ENCODE data around the gene CRELD2. TPM values are rescaled to one million over a fixed set of nuclear protein-coding genes. Genes with fewer than 3 reads are reported as not detected.

Gene CRELD2
- total and polyA plus RNA-seq, 2 of the 13 experiments (the other 11 are each of a cell fraction or from before 2014, with no cell fraction given) = 17.2 to 44.7 TPM

- TF ChIP-seq ZNF704 (CRISPR knock-in tag; IDR thresholded peaks at IDR 0.05; ENCODE audit: borderline replicate concordance) (0 out of 2 replicates have a peak, but pooled peaks have one; percentile 3), ZBTB7B (CRISPR knock-in tag; IDR thresholded peaks at IDR 0.05) (peak; percentile 73; the same call in 1 of the 2 replicates), ZNF619 (CRISPR knock-in tag; IDR thresholded peaks at IDR 0.05) (no peak), BATF2 (CRISPR knock-in tag; IDR thresholded peaks at IDR 0.05) (peak; percentile 95), ZNF564 (CRISPR knock-in tag; IDR thresholded peaks at IDR 0.05) (peak; percentile 30; the same call in 1 of the 2 replicates), ZNF12 (CRISPR knock-in tag; IDR thresholded peaks at IDR 0.05) (peak; percentile 57), SNAPC4 (CRISPR knock-in tag; IDR thresholded peaks at IDR 0.05) (no peak), TAF1 (CRISPR knock-in tag; IDR thresholded peaks at IDR 0.05) (peak; percentile 78), DRAP1 (CRISPR knock-in tag; IDR thresholded peaks at IDR 0.05) (peak; percentile 72), ZNF589 (CRISPR knock-in tag; conservative IDR thresholded peaks at IDR 0.05) (peak; percentile 89), NFIB (CRISPR knock-in tag; IDR thresholded peaks at IDR 0.05; ENCODE audit: borderline replicate concordance) (no peak), ZNF616 (CRISPR knock-in tag; IDR thresholded peaks at IDR 0.05; ENCODE audit: low read depth) (no peak; the same call in 1 of the 2 replicates), RCOR2 (CRISPR knock-in tag; IDR thresholded peaks at IDR 0.05) (0 out of 2 replicates have a peak, but pooled peaks have one; percentile 39), ZNF776 (CRISPR knock-in tag; IDR thresholded peaks at IDR 0.05) (no peak), ZNF777 (CRISPR knock-in tag; IDR thresholded peaks at IDR 0.05) (no peak; the same call in 1 of the 2 replicates), PHF20 (CRISPR knock-in tag; IDR thresholded peaks at IDR 0.05) (no peak), ZFP91 (CRISPR knock-in tag; IDR thresholded peaks at IDR 0.05; ENCODE audit: borderline replicate concordance) (peak; percentile 84), SIN3B (IDR thresholded peaks at IDR 0.05; ENCODE audit: low read length) (no peak), ZGPAT (CRISPR knock-in tag; IDR thresholded peaks at IDR 0.05) (peak; percentile 97), POLR2A (IDR thresholded peaks at IDR 0.05; ENCODE audit: insufficient read depth in 1 of 2, low read depth in 2 of 2, low read length in 2 of 2) (peak in 1 of 2 experiments; percentile 59; a peak in 2 of 4 replicates)
Observed at GRCh38 chr22:49970528-49971231, 52.2 kb downstream of the CRELD2 start (continued).

All from HepG2 (cell line).